Neuron (in vitro differentiated cells): ENCODE results near the gene CNOT9.

Experiments
- H2AFZ ChIP-seq: one replicate; pipeline ENCODE4 v1.6.1; 2013; ENCODE audit warnings: low read depth, mild to moderate bottlenecking, inconsistent platforms, low read length, moderate library complexity
- H3K27me3 ChIP-seq: one replicate; pipeline ENCODE4 v1.6.1; 2013; ENCODE audit warnings: low read length; ENCODE audit not compliant: insufficient read depth
- H3K36me3 ChIP-seq: one replicate; pipeline ENCODE4 v1.6.1; 2013; ENCODE audit warnings: low read length; ENCODE audit not compliant: insufficient read depth
- H3K4me1 ChIP-seq: one replicate; pipeline ENCODE4 v1.6.1; 2013; ENCODE audit warnings: low read length; ENCODE audit not compliant: insufficient read depth
- H3K4me3 ChIP-seq: 2 replicates; pipeline ENCODE4 v1.5.1; 2013; ENCODE audit warnings: mild to moderate bottlenecking, low read length, moderate library complexity
- H3K9me3 ChIP-seq: one replicate; pipeline ENCODE4 v1.6.1; 2013; ENCODE audit warnings: low read length

Gene CNOT9

DNA sequence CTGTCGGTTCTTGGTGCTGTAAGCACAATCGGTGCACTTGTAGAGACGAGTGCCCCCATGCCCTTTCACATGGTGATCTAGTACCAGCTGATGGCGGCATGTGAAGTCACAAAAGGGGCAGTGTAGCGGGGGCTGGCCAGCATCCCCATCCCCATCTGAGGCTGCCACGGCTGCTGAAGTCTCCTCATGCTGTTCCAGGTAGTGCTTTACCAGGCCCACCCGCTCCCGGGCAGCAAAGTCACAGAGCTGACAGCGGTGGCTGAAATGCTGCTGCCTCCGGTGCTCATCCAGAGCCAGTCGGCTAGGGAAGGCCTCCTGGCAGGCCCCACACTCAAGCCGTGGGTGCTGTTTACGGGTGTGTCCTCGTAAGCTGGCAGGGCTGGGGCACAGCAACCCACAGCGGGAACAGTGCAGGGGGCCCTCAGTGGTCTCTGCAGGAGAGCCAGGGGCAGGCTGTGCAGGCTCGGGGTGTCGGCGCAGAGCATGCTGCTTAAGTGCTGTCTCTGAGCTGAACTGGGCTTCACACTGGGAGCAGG is 73.5 kb downstream of the CNOT9 start:
- Histone ChIP-seq H3K4me1 (no peaks in the 10 kb centered on the region), H3K36me3 (peaks cover 90% of the 10 kb centered on the region), H3K4me3 (no peak overlapping the region), H2AFZ (no peak overlapping the region), H3K27me3 (no peaks in the 10 kb centered on the region), H3K9me3 (no peaks in the 10 kb centered on the region)

DNA sequence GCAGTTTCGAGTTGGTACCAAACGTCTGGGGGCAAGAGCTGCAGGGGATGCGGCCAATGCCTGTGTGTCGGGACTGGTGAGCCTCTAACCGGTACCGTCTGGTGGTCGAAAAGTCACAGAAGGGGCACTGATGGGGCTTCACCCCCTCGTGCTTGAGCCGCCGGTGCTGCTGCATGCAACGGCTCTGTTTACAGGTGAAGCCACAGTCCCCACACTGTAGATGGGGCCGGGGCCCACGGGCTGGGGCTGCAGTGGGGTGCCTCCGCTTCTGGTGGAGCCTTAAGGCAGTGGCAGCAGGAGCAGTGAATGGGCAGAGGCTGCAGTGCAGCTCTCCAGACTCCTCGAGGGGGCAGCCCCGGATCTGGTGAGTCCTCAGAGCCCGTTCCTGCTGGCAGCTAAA is 74.1 kb downstream of the CNOT9 start:
- H3K36me3 ChIP-seq, result peaks cover 90% of the 10 kb centered on the region

DNA sequence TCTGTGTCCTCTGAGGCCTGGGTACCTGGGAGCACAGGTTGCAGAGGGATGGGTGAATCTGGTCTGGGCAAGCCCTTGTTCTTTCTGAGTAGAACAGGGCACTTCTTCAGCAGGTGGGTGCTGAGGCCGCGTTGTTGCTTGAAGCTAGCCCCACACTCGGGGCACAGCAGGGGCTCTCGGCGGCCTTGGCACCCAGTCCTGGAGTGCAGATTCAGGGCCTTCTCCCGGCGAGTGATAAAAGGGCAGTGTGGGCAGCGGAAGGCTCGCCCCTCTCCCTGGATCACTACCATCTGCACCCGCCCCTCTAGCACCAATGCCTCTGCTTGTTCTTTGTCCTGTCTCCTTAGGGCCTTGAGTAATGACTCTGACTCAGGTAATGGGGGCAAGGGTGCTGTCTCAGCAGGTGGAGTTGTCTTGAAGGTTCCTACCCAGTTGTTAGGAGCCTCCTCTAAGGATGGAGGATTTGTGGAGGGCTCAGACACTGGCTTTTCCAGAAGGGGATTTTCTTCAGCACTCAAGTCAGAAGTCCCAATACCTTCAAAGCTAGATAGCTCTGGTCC is 75.2 kb downstream of the CNOT9 start:
- Histone ChIP-seq H3K27me3 (no peaks in the 10 kb centered on the region), H3K4me1 (no peaks in the 10 kb centered on the region), H3K36me3 (peaks cover 89% of the 10 kb centered on the region)

More for the DNA sequence above, 74.1 kb downstream of the CNOT9 start:
- H2AFZ ChIP-seq, result no peak overlapping the region
- no peaks in the 10 kb centered on the region for H3K27me3 ChIP-seq
- no peak overlapping the region for H3K4me3 ChIP-seq
- no peaks in the 10 kb centered on the region for H3K9me3 ChIP-seq
- no peaks in the 10 kb centered on the region for H3K4me1 ChIP-seq

DNA sequence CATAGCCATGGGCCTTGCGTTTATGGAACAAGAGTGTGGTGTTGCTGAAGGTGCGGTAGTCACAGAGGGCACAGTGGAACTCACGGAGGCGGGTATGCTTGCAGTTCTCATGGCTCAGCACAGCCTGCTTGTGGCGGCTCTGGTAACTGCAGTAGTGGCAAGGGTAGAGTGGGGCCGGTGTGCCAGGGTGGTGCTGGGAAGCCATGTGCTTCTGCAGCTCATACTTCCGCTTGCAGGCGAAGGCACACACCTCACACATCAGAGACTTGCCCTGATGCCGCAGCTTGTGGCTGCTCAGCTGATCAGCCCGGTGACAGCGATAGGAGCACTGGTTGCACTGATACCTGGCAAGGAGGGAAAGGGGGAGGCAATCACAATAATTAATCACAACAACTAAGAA is 76.1 kb downstream of the CNOT9 start:
- Histone ChIP-seq H3K36me3 (peaks cover 88% of the 10 kb centered on the region), H2AFZ (no peak overlapping the region), H3K4me1 (no peaks in the 10 kb centered on the region), H3K27me3 (no peaks in the 10 kb centered on the region), H3K4me3 (no peak overlapping the region), H3K9me3 (no peaks in the 10 kb centered on the region)

More for the DNA sequence above, 75.2 kb downstream of the CNOT9 start:
- Histone ChIP-seq H2AFZ (no peak overlapping the region), H3K4me3 (no peak overlapping the region), H3K9me3 (no peaks in the 10 kb centered on the region)

DNA sequence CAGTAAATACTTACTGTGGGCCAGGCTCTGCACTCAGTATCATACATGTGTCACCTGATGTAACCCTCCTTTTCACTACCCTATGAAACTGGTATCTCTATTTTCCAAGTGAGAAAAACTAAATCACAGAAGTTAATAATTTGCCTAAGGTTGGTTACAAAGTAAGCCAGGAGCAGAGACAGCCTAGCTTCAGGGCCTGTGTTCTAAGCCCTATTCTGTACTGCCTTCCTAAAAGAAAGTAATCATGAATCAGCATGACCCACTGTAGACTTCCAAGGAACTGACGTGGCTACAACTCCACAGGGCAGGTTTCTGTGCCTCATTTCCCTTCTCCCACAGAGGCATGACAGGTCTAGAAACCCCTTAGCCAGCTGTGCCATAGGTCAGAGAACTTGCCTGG is 76.5 kb downstream of the CNOT9 start:
- Histone ChIP-seq H3K4me1 (no peaks in the 10 kb centered on the region), H2AFZ (no peak overlapping the region), H3K36me3 (peaks cover 90% of the 10 kb centered on the region), H3K27me3 (no peaks in the 10 kb centered on the region), H3K4me3 (no peak overlapping the region), H3K9me3 (no peaks in the 10 kb centered on the region)
